ENCODE measurements around the gene TLX2. TPM values are rescaled to one million over a fixed set of nuclear protein-coding genes. Genes with fewer than 3 reads are reported as not detected.

TLX2 gene
- total and polyA plus RNA-seq, 2 of the 13 experiments (the other 11 are each of a cell fraction or from before 2014, with no cell fraction given) = 0.05 to 0.20 TPM

- TF ChIP-seq ZNF101 (CRISPR knock-in tag; IDR thresholded peaks at IDR 0.05; ENCODE audit: borderline replicate concordance, low read depth) = 0 out of 2 replicates have a peak, but pooled peaks have one; percentile 77
- peak; percentile 77 for TF ChIP-seq NFYB (CRISPR knock-in tag; IDR thresholded peaks at IDR 0.05)
- TF ChIP-seq ZC3H13 (CRISPR knock-in tag; IDR thresholded peaks at IDR 0.05) = peak; percentile 100
- peak; percentile 97 for TF ChIP-seq ZNF761 (CRISPR knock-in tag; conservative IDR thresholded peaks at IDR 0.05)
- TF ChIP-seq PRDM4 (CRISPR knock-in tag; IDR thresholded peaks at IDR 0.05; ENCODE audit: borderline replicate concordance) = no peak; the same call in 1 of the 2 replicates
- peak; percentile 41 for TF ChIP-seq ZNF121 (CRISPR knock-in tag; IDR thresholded peaks at IDR 0.05)
- no peak; the same call in none of the 2 replicates for TF ChIP-seq KLF13 (CRISPR knock-in tag; IDR thresholded peaks at IDR 0.05)
- peak; percentile 93 for TF ChIP-seq TBX2 (CRISPR knock-in tag; IDR thresholded peaks at IDR 0.05; ENCODE audit: borderline replicate concordance)
- peak; percentile 96 for TF ChIP-seq DNMT1 (CRISPR knock-in tag; IDR thresholded peaks at IDR 0.05)
- no peak for TF ChIP-seq ZFP36 (IDR thresholded peaks at IDR 0.05; ENCODE audit: borderline replicate concordance, low read depth, low read length, partially characterized antibody)
- no peak for TF ChIP-seq NPAS2 (CRISPR knock-in tag; IDR thresholded peaks at IDR 0.05; ENCODE audit: borderline replicate concordance)
- TF ChIP-seq RBM39 (IDR thresholded peaks at IDR 0.05; ENCODE audit: low read depth, low read length, poor library complexity, severe bottlenecking) = peak; percentile 77
- TF ChIP-seq FOXP1 (IDR thresholded peaks at IDR 0.05) = no peak
- TF ChIP-seq FOXP1 (CRISPR knock-in tag; IDR thresholded peaks at IDR 0.05) = no peak; the same call in 1 of the 2 replicates
- peak; percentile 99 for TF ChIP-seq POLR2AphosphoS5 (IDR thresholded peaks at IDR 0.05; ENCODE audit: low read depth, low read length)
- peak; percentile 97 for TF ChIP-seq HINFP (CRISPR knock-in tag; IDR thresholded peaks at IDR 0.05; ENCODE audit: low read depth)
- peak; percentile 49; the same call in 1 of the 2 replicates for TF ChIP-seq KLF15 (CRISPR knock-in tag; IDR thresholded peaks at IDR 0.05; ENCODE audit: borderline replicate concordance)
- peak; percentile 100 for TF ChIP-seq NCOA5 (CRISPR knock-in tag; IDR thresholded peaks at IDR 0.05)
- TF ChIP-seq SRSF1 (optimal IDR thresholded peaks at IDR 0.05; ENCODE audit: low read depth, low read length) = peak; percentile 98
- 0 out of 2 replicates have a peak, but pooled peaks have one; percentile 84 for TF ChIP-seq ZIK1 (CRISPR knock-in tag; IDR thresholded peaks at IDR 0.05; ENCODE audit: borderline replicate concordance, low read depth)
- TF ChIP-seq MXD3 (CRISPR knock-in tag; IDR thresholded peaks at IDR 0.05) = peak; percentile 97; the same call in 1 of the 2 replicates
- TF ChIP-seq GMEB1 (CRISPR knock-in tag; IDR thresholded peaks at IDR 0.05; ENCODE audit: borderline replicate concordance) = peak; percentile 94
- 0 out of 2 replicates have a peak, but pooled peaks have one; percentile 43 for TF ChIP-seq ZFP1 (CRISPR knock-in tag; IDR thresholded peaks at IDR 0.05)
Measured at GRCh38 chr2:74472086-74472944, 41.9 kb upstream of the TLX2 start, which contains the start of gene MRPL53 (continued).

Measured in HepG2 (cell line).